NB4 (cell line): Measurements from ENCODE around the gene CDC14B.

ENCODE experiments used
- POLR2A ChIP-seq: IDR thresholded peaks from 2 replicates; pipeline ENCODE4 v1.6.1; 2011; ENCODE audit warnings: mild to moderate bottlenecking; ENCODE audit not compliant: insufficient read length; ENCODE audit errors: extremely low read depth
- TF ChIP-seq, protein P1 (sequence below): IDR thresholded peaks from one replicate; pipeline ENCODE4 v1.5.1; 2012; ENCODE audit warnings: low read depth, low read length

GRCh38 chr9:96554326-96554725 lies 65.3 kb downstream of the CDC14B start:
- TF ChIP-seq, protein P1, sequence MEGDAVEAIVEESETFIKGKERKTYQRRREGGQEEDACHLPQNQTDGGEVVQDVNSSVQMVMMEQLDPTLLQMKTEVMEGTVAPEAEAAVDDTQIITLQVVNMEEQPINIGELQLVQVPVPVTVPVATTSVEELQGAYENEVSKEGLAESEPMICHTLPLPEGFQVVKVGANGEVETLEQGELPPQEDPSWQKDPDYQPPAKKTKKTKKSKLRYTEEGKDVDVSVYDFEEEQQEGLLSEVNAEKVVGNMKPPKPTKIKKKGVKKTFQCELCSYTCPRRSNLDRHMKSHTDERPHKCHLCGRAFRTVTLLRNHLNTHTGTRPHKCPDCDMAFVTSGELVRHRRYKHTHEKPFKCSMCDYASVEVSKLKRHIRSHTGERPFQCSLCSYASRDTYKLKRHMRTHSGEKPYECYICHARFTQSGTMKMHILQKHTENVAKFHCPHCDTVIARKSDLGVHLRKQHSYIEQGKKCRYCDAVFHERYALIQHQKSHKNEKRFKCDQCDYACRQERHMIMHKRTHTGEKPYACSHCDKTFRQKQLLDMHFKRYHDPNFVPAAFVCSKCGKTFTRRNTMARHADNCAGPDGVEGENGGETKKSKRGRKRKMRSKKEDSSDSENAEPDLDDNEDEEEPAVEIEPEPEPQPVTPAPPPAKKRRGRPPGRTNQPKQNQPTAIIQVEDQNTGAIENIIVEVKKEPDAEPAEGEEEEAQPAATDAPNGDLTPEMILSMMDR: no peak
- no peak for TF ChIP-seq POLR2A
